NCI-H2107 treated with DMSO at 0.1 percent for 48 hours (cell line): ENCODE data around the gene ACTL6B.

ENCODE experiments used
- DNase-seq: peaks from one replicate; lab custom pipeline; 2025; ENCODE audit not compliant: unreplicated experiment; lab: John Stamatoyannopoulos, UW

The ACTL6B gene

DNA sequence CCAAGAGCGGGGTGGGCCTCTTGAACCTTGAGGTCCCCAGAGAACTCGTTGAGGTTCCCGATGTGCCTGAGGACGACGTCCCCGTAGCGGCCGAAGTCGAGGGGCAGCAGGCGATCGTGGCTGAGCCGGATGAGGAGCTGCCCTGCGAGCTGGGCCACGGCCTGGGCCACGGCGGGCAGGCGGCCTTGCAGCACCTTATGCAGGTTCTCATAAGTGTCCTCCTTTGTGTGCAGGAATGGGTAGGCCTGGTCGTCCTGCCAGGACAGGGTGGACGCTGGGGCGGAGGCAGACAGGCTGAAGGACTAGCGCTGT is 29.1 kb downstream of the ACTL6B start:
- no peak for DNase-seq

DNA sequence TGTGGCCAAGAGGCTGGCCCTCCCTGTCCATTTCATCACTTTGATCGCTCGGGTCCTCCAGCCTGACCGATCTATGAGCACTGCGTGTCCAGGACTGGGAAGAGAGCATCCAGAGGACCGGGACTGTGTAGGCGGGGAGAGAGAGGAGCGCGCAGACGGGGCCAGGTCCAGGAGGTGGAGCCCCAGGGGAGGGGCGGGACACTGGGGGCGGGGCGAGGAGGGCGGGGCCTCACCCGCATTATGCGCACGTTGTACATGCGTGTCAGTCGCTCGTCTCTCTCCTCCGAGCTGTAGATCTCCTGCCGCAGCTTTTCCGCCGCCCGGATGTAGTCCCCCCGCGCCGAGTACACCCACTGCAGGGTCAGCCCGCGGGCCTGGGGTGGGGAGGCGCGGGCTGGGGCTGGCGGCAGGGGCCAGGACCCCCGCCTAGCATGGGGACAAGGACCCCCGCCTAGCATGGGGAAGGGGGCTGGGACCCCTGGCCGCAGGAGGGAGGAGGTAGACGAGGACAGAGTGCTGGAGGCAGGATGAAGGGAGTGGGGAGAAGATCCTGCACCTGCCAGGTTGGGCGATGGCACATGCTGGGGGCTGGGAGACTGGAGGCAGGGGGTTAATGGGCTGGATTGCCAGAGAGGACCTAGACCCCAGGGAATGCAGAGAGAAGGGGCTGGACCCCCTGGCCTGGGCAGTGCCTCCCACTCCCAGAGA is 29.6 kb downstream of the ACTL6B start:
- DNase-seq = peak; percentile 46

DNA sequence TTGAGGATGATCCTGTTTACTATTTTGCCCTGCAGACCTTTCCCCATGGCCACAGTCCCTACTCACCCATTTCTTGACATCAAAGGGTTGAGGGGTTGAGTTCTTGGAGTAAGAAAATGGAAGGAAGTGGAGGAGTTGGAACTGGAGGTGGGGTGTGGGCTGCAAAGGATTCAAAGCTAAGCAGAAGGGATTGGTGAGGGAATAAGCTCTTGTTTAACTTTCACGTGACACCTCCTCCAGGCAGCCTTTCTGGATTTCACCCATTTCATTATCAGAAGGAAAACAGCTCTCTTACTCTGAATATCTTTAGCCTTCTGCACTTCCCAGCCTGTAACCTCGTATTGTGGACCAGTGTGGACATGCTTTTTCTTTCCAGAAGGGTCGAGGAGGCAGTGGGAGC is 30.2 kb downstream of the ACTL6B start:
- DNase-seq = no peak

DNA sequence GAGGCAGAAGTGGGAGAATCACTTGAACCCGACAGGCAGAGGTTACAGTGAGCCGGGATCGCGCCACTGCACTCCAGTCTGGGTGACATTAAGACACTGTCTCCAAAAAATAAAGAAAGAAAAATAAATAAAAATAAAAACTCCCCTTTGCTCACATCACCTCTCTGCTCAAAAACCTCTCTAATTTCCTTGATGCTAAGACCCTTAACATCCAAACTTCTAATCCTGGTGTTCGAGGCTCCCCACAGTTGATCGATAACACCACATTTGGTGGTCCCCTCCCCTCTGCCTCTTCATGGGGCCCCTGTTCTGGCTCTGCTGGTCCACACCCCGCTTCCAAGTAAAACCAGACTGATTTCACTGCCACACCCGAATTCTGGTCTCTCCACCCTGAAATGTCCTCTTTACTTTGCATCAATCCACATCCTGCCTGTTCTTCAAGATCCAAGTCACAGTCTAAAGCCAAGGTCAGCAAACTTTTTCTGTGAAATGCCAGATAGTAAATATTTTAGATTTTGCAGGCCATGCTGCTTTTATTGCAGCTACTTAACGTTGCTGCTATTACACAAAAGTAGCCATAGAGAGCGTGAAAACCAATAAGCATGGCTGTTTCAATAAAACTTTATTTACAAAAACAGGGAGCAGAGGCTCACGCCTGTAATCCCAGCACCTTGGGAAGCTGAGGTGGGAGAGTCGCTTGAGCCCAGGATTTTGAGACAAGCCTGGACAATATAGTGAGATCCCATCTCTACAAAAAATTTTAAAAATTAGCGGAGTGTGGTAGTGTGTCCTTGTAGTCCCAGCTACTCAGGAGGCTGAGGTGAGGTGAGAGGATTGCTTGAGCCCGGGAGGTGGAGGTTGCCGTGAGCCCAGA is 32.1 kb downstream of the ACTL6B start:
- no peak for DNase-seq

DNA sequence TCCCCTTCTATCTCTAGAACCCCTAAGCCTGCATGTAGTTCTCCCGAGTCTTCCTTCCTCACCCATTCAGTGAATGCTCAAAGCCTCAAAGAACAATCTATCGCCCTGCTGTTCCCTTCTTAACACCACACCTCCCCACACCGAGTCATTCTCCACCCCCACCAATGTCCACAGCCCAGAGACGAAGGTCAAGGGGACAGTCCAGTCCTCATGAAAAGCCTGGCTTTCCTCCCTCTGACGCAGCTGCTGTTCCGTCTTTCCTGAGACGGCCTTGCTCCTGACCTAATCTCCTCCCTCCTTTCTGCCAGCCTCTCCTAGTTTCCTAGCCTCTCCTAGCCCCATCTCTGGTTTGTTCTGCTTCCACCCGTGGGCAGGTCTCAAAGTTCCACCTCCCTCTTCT is 34.7 kb downstream of the ACTL6B start:
- no peak for DNase-seq

DNA sequence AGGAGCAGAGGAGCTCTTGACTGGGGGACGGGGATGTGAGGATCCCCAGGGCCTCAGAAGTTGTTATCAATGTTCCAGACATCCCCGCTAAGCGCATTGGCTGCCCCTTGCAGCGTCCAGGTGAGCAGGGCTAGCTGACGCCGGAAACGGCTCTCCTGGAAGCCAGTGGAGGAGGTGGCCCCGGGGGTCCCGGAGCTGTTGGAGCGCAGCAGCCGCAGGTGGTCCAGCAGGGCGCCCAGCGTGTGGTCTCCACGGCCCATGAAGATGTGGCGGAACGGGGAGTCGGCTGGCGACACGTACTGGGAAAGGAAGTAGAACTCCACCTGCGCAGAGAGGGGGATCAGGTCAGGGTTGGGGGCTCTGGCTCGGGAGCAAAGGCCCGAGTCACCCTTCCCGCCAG is 35.4 kb downstream of the ACTL6B start:
- DNase-seq = no peak

DNA sequence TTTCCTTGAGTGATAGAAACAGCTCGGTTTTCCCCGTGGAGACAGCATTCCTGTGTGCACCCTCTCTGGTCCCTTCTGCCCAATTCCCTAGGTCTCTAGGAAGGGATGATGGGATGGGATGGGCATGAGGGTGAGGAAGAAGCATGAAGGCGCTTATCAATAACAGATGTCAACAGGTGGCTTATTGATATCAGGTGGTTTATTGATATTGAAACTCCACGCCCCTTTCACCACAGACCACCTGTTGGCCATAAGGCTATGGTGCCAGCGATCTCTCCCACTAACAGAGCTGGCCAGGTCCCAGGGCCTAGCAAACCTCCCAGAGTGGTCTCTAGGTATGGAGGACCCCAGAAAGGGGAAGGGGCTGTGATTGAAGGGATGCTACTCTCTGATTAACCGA is 36.0 kb downstream of the ACTL6B start:
- no peak for DNase-seq

DNA sequence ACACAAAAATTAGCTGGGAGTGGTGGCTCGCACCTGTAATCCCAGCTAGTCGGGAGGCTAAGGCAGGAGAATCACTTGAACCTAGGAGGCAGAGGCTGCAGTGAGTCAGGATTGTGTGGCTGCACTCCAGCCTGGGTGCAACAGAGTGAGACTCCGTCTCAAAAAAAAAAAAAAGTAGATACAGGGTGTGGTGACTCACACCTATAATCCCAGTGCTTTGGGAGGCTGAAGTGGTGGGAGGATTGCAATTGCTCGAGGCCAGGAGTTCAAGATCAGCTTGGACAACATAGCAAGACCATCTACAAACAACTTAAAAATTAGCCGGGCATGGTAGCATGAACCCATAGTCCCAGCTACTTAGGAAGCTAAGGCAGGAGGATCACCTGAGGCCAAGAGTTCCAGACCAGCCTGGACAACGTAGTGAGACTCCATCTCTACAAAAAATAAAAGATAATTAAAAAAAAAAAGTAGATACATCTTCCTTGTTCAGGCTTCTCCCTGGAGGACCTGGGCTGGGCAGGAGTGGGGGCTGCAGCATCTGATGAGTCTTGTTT is 41.9 kb downstream of the ACTL6B start:
- no peak for DNase-seq

DNA sequence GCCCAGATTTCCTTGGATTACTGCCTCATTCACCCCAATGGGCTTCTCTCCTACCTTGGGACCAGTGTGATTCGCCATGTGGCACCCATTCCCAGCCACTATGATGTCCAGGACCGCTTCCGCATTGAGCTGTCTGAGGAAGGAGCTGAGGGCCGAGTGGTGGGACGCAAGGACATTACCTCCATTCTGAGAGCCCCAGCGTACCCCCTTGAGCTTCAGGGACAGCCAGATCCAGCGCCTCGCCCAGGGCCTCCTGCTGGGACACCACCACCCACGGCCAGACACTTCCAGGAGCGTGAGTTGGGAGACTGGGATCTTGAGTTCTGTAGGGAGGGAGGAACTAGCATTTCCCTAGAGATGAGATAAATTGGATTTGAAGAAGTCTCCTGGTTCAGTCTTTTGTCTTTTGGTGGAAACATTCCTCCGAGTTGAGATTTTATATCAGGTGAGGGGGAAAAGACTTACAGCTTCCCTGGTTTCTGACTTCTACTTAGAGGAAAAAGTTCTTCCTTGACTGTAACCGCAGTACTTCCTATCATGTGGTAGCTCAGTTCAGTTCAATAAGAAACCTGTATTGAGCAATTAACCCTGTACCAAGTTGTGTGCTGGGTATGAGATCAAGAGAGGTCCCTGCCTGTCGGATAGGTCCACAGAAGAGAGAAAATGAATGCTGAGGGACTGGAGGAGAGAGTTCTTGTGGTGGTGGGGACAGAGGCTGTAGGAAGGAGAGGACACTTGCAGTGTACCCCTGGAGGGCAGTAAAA is 42.7 kb downstream of the ACTL6B start:
- DNase-seq = no peak

DNA sequence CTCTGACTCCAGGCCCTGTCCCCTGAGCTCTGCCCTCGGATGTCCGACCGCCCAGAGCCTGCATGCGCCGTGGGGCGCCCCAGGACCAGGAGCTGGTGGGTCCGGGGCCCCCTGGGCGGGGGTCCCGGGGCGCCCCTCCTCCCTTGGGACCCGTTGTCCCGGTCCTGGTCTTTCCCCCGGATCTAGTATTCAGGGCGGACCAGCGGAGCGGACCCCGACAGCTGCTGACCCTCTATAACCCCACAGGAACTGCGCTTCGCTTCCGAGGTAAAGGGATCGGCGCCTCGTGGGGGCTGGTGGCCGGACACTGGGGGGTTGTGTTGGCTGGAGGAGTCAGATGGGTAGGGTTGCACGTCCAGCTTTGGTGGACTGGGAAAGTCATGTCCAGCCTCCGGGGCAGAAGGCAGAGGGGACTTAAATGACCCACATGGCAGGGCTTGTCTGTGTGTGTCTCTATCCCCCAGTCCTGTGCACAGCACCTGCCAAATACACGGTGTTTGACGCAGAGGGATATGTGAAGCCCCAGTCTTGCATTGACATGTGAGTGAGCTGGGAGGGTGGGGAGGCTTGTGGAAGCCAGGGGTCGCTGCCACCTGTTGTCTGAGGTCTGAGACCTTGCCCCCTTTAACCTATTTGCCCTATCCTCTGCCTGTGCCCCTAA is 43.4 kb downstream of the ACTL6B start:
- no peak for DNase-seq

DNA sequence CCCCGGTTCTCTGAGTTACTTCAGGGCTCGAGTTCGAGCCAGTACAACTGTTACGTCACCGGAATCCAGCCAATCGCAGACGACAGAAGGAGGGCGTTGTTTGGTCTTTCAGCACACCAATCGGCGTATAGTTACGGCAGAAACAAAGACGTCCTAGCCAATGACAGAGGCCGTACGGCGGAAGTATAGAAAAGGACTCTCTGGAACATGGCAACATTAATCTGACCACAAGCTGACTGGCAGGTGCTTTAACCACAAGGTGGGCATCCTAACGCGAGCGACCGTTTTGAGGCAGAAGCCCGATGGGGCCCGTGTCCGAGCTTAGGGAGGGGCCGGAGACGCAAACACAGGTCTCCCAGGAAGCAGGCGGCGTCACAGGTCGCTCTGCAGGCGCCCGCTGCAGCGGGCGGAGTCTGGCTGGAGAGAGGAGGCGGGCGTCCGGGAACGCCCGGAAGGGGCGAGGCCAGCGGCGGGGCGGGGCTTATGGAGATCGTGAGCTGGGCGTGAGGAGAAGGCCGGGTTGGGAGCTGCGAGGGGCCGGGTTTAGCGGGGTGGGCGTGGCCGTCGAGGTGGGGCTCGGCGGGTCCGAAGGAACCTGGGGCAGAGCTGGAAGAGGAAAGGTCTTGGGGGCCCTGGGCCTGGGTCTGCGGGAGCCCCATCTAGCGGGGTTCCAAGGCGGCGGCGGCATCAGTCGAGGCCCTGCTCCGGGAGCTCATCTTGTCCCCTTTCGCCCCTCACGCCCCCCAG is 44.1 kb downstream of the ACTL6B start, which contains the start of gene MOSPD3:
TSS of gene MOSPD3 (plus strand) at position 558 of the 747 bp plus-strand sequence. CDS start 252 bp downstream, outside the sequence.
- peak; percentile 99 for DNase-seq

DNA sequence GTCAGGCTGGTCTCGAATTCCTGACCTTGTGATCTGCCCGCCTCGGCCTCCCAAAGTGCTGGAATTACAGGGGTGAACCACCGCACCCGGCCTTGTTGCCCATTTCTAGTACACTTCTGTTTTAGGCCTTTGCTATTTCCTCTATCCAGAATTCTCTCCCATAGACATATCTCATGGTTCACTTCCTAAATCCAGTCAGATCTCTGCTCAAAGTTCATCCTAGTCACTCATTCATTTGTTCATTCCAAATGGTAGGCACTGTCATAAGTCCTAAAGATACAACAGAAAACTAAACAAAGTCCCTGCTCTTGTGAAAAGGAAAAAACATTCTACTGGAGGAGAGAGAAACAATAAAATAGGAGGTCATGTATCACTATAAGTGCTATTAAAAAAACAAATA is 46.3 kb downstream of the ACTL6B start:
- no peak for DNase-seq

DNA sequence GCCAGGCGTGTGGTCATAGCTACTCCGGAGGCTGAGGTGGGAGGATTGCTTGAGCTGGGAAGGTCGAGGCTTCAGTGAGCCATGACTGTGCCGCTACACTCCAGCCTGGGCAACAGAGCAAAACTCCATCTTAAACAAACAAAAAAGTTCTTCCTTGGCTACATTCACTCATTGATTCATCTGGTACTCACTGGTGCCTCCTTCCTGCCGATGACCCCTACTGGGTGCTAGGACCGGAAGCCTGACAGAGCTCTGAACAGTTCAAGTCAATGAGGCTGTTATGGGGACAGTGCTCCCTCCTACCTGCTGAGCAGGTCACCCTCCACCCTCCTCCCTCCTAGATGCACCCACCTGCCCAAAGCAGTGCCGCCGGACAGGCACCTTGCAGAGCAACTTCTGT is 49.1 kb downstream of the ACTL6B start:
- no peak for DNase-seq

DNA sequence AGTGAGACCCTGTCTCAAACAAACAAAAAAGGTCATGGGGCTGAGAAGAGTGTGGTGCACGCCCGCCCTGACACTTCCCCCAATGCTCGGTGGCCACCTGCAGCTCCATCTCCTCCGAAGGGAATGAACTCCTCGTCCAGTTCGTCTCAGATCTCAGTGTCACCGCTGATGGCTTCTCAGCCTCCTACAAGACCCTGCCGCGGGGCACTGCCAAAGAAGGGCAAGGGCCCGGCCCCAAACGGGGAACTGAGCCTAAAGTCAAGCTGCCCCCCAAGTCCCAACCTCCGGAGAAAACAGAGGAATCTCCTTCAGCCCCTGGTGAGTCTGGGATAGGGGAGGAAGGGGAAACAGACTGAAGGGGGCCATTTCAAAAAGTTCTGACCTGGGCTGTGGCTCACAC is 49.9 kb downstream of the ACTL6B start:
- no peak for DNase-seq

DNA sequence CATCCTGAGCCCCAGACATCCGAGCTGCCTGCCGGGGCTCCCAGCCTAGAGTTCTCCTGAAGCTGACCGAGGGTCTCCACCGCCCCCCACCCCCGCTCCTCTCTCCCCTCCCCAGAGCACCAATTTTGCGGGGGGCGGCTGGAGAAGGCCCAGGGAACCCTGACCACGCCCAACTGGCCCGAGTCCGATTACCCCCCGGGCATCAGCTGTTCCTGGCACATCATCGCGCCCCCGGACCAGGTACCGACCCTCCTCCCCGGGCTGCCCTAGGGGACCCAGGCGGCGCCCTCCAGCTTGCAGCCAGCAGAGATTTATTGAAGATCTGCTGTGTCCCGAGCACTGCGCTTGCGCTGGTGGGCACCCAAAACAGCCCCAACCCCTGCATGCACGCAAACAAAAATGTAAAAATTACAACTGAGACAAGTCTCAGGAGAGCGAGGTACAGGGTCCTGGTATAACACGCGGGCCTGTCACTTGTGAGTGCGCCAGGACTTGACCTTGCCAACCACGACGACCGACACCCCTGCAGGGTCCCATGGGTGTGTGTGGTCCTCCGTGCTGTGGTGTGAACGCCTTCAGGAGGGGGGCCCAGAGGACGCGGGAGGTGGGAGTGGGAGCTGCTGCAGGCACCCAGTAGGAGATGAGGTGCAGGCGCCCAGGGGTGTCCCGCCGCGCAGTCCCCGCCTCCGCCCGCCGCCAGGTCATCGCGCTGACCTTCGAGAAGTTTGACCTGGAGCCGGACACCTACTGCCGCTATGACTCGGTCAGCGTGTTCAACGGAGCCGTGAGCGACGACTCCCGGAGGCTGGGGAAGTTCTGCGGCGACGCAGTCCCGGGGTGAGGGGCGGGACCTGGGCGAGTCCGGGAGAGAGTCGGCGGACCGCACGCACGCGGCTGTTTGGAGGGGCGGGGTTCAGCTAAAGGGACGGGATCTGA is 51.0 kb downstream of the ACTL6B start:
- no peak for DNase-seq

DNA sequence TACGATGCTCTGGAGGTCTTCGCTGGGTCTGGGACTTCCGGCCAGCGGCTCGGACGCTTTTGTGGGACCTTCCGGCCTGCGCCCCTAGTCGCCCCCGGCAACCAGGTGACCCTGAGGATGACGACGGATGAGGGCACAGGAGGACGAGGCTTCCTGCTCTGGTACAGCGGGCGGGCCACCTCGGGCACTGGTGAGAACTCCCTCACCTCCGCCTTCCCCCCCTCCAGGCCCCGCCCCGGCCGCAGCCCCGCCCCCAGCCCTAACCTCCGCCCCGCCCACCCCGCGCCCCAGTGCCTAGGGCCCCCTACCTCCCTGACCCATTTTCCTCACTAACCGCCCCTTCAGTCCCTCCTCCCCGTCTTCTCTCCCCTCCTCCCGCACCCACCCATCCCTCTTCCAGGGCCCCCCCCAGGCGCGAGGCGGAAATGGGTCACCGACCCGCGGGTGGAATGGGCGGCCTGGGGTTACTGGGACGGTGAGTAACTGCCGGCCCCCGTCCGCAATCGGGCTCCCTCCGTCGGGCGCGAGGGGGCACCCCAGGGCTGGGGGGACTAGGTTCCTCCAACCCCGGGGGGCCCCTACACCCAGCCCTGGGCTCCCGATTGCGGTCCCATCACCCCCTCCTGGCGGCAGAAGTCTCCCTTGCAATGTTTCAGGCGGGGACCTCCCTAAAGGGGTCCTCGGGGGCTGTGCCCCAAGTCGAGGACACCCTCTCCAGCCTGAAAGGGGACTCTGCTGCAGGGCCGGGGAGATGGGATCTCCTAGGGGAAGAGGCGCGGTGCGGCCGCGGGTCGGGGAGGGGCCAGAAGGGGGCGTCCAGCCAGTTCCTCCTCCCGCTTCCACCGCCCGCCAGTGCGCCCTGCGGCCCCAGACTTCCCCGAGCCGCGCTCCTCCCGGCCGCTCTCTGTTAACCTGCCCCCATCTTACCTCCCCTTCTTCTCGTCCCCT is 51.9 kb downstream of the ACTL6B start:
- DNase-seq = no peak

DNA sequence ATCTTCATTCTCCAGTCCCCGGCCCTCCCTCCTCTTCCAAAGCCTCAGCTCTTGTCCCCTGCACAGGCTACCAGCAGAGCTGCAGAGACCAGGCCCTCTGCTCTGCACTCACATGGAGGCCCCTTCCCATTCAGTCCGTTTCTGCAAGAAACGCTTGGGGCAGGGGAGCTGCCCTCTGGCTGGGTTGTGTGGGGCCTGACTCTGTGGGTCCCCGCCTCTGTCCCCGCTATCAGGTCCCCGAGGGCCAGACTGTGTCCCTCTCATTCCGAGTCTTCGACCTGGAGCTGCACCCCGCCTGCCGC is 52.6 kb downstream of the ACTL6B start:
- DNase-seq = no peak
